H1 (cell line): ENCODE measurements around the gene TRMT6. TPM values are rescaled to one million over a fixed set of nuclear protein-coding genes. Genes with fewer than 3 reads are reported as not detected.

Source experiments
- CTCF ChIA-PET: fragments of 300-600 bp; sonication (Branson Sonifier 250); formaldehyde crosslinking; loops from one replicate; lab custom pipeline; 2021; ENCODE audit not compliant: partially characterized antibody; lab: Charles Lee
- POLR2A ChIA-PET: fragments of 300-600 bp; sonication (Branson Sonifier 250); formaldehyde crosslinking; loops from one replicate; lab custom pipeline; 2021; ENCODE audit warnings: inconsistent platforms; ENCODE audit not compliant: partially characterized antibody; lab: Charles Lee
- DNase-seq, 2 experiments: peaks; one replicate each; pipeline versions ENCODE4 v3.0.0 to v3.0.0-alpha.2; 2010 to 2022; ENCODE audit warnings: low spot score in 2 of 2, low read depth in 1 of 2, mixed read lengths in 1 of 2
- FAIRE-seq: peaks from 2 replicates; lab custom pipeline; 2011; peaks lifted over from hg19 to GRCh38; lab: Jason Lieb, UNC
- H2AFZ ChIP-seq: 2 replicates; pipeline ENCODE4 v1.8.1; 2012; ENCODE audit warnings: low read length, inconsistent platforms
- H2AK5ac ChIP-seq: 2 replicates; pipeline ENCODE4 v1.6.1; 2013; ENCODE audit warnings: low read depth, low read length
- H2BK120ac ChIP-seq: replicated peaks from 2 replicates; pipeline ENCODE3; 2013; ENCODE audit warnings: low read depth, low read length, inconsistent platforms
- H2BK12ac ChIP-seq: 2 replicates; pipeline ENCODE4 v1.6.1; 2013; ENCODE audit warnings: low read depth, low read length
- H2BK15ac ChIP-seq: 2 replicates; pipeline ENCODE4 v1.6.1; 2013; ENCODE audit warnings: low read length
- H2BK20ac ChIP-seq: 2 replicates; pipeline ENCODE4 v1.6.1; 2013; ENCODE audit warnings: low read length
- H2BK5ac ChIP-seq: 2 replicates; pipeline ENCODE4 v1.6.1; 2013; ENCODE audit warnings: low read depth, low read length
- H3K14ac ChIP-seq: 2 replicates; pipeline ENCODE4 v1.6.1; 2013; ENCODE audit warnings: inconsistent platforms; ENCODE audit not compliant: insufficient read length
- H3K18ac ChIP-seq: 2 replicates; pipeline ENCODE4 v1.6.1; 2013; ENCODE audit warnings: low read length; ENCODE audit errors: extremely low read depth
- H3K23ac ChIP-seq: 2 replicates; pipeline ENCODE4 v1.6.1; 2013; ENCODE audit warnings: inconsistent platforms; ENCODE audit not compliant: insufficient read length
- H3K23me2 ChIP-seq: 2 replicates; pipeline ENCODE4 v1.6.1; 2013; ENCODE audit warnings: low read depth, low read length
- H3K27ac ChIP-seq: 2 replicates; pipeline ENCODE4 v1.6.1; 2011; ENCODE audit warnings: low read depth, low read length, inconsistent platforms
- H3K27me3 ChIP-seq, 4 experiments: replicated peaks in 1 of 4; 1 replicate in 1 of 4; 2 replicates in 3 of 4; pipeline versions ENCODE4 v1.6.1 to v1.8.1; 2011 to 2013; ENCODE audit warnings: low read length in 3 of 4, mild to moderate bottlenecking in 3 of 4, inconsistent platforms in 2 of 4, mixed read lengths in 2 of 4, moderate library complexity in 1 of 4; ENCODE audit not compliant: control insufficient read depth in 3 of 4, insufficient read depth in 3 of 4; ENCODE audit errors: extremely low read depth in 1 of 4
- H3K36me3 ChIP-seq, 4 experiments: 2 replicates each; pipeline versions ENCODE4 v1.6.1 to v1.8.1; 2011 to 2013; ENCODE audit warnings: mild to moderate bottlenecking in 4 of 4, low read length in 3 of 4, moderate library complexity in 2 of 4, control low read depth in 1 of 4, inconsistent platforms in 1 of 4; ENCODE audit not compliant: insufficient read depth in 4 of 4, control insufficient read depth in 2 of 4
- H3K4ac ChIP-seq: replicated peaks from 2 replicates; pipeline ENCODE3; 2013; ENCODE audit warnings: low read length, low read depth, mixed read lengths, inconsistent platforms; ENCODE audit not compliant: insufficient read length
- H3K4me1 ChIP-seq, 4 experiments: replicated peaks in 1 of 4; 1 replicate in 1 of 4; 2 replicates in 3 of 4; pipeline versions ENCODE4 v1.6.1 to v1.8.1; 2011 to 2013; ENCODE audit warnings: low read length in 3 of 4, inconsistent platforms in 2 of 4, mixed read lengths in 1 of 4; ENCODE audit not compliant: insufficient read depth in 4 of 4, control insufficient read depth in 3 of 4
- H3K4me2 ChIP-seq, 2 experiments: 2 replicates each; pipeline versions ENCODE4 v1.6.1 to v1.8.1; 2011 to 2013; ENCODE audit warnings: low read depth in 2 of 2, low read length in 2 of 2, control low read depth in 1 of 2, inconsistent platforms in 1 of 2, mild to moderate bottlenecking in 1 of 2; ENCODE audit not compliant: insufficient read depth in 1 of 2
- H3K4me3 ChIP-seq, 4 experiments: fragments of 200-600, 300-600 bp in 1 of 4; sonication (generic), shearing (Covaris generic), sonication (Bioruptor Twin) in 1 of 4; 2 replicates each; pipeline versions ENCODE4 v1.5.1 to v1.8.1; 2011 to 2016; ENCODE audit warnings: low read length in 4 of 4, low read depth in 3 of 4, control low read depth in 2 of 4, inconsistent platforms in 2 of 4, mild to moderate bottlenecking in 2 of 4, mixed read lengths in 1 of 4, moderate library complexity in 1 of 4; ENCODE audit not compliant: insufficient read depth in 2 of 4; ENCODE audit errors: extremely low read depth in 1 of 4
- H3K56ac ChIP-seq: replicated peaks from 2 replicates; pipeline ENCODE3; 2013; ENCODE audit warnings: low read depth, mild to moderate bottlenecking, mixed read lengths, low read length, inconsistent platforms; ENCODE audit not compliant: insufficient read length
- H3K79me1 ChIP-seq: 2 replicates; pipeline ENCODE4 v1.6.1; 2013; ENCODE audit warnings: low read depth, low read length, control low read depth
- H3K79me2 ChIP-seq, 2 experiments: 2 replicates each; pipeline versions ENCODE4 v1.6.1 to v1.8.1; 2012 to 2013; ENCODE audit warnings: low read length in 2 of 2, mild to moderate bottlenecking in 2 of 2, inconsistent platforms in 1 of 2; ENCODE audit not compliant: insufficient read depth in 2 of 2, control insufficient read depth in 1 of 2
- H3K9ac ChIP-seq, 4 experiments: replicated peaks in 1 of 4; 1 replicate in 1 of 4; 2 replicates in 3 of 4; pipeline versions ENCODE4 v1.6.1 to v1.8.1; 2011 to 2013; ENCODE audit warnings: low read depth in 3 of 4, low read length in 3 of 4, control low read depth in 2 of 4, mild to moderate bottlenecking in 2 of 4, moderate library complexity in 2 of 4, inconsistent platforms in 1 of 4; ENCODE audit errors: extremely low read depth in 1 of 4
- H3K9me3 ChIP-seq, 2 experiments: 2 replicates each; pipeline versions ENCODE4 v1.6.1 to v1.8.1; 2012 to 2013; ENCODE audit warnings: mild to moderate bottlenecking in 2 of 2, moderate library complexity in 2 of 2, control low read depth in 1 of 2, inconsistent platforms in 1 of 2, low read depth in 1 of 2, low read length in 1 of 2, mixed read lengths in 1 of 2; ENCODE audit not compliant: insufficient read depth in 2 of 2
- H4K20me1 ChIP-seq, 2 experiments: replicated peaks in 1 of 2; 2 replicates each; pipeline versions ENCODE3 to v1.8.1; 2011 to 2013; ENCODE audit warnings: inconsistent platforms in 2 of 2, low read length in 2 of 2, mild to moderate bottlenecking in 1 of 2; ENCODE audit not compliant: insufficient read depth in 2 of 2, control insufficient read depth in 1 of 2
- H4K5ac ChIP-seq: 2 replicates; pipeline ENCODE4 v1.6.1; 2013; ENCODE audit warnings: low read length, low read depth, mixed read lengths, inconsistent platforms; ENCODE audit not compliant: insufficient read length
- H4K8ac ChIP-seq: 2 replicates; pipeline ENCODE4 v1.8.0; 2013; ENCODE audit warnings: mild to moderate bottlenecking, moderate library complexity, low read length, inconsistent platforms; ENCODE audit not compliant: insufficient read depth; ENCODE audit errors: extremely low read depth
- H4K91ac ChIP-seq: replicated peaks from 2 replicates; pipeline ENCODE3; 2013; ENCODE audit warnings: low read length, mixed read lengths, inconsistent platforms; ENCODE audit not compliant: insufficient read length
- JUND ChIP-seq: IDR thresholded peaks from 2 replicates; pipeline ENCODE4 v1.6.1; 2011; ENCODE audit warnings: mild to moderate bottlenecking, improper control_type of control experiment, low read length
- ZNF274 ChIP-seq: IDR thresholded peaks from 2 replicates; pipeline ENCODE4 v1.7.0; 2012; ENCODE audit warnings: low read length, borderline replicate concordance; ENCODE audit errors: extremely low read depth
- WGBS, 2 experiments: shearing (Covaris generic) in 1 of 2; methylation state at CpG; one replicate each; pipeline versions ENCODE4 v1.1.6 to v1.1.7; 2013 to 2015; ENCODE audit warnings: low lambda C conversion rate in 2 of 2, mixed read lengths in 2 of 2, inconsistent platforms in 1 of 2, low coverage in 1 of 2, missing lambda C conversion rate in 1 of 2; ENCODE audit not compliant: insufficient replicate concordance in 2 of 2, insufficient coverage in 1 of 2, insufficient read length in 1 of 2; ENCODE audit errors: extremely low coverage in 1 of 2, missing lambda C conversion rate in 1 of 2; 5-methylcytosine and 5-hydroxymethylcytosine counted together
- polyA plus RNA-seq, 7 experiments: library from polyadenylated mRNA; depleted of rRNA in 3 of 7; stranded (reverse) in 5 of 7; unstranded in 2 of 7; fragments of >200 nt in 5 of 7; fragments of 200-250 nt in 2 of 7; gene quantifications; 1 replicate in 5 of 7; 2 replicates in 1 of 7; 4 replicates in 1 of 7; pipeline versions ENCODE4 v1.2.1 to v1.2.3, GENCODE V29; 2011 to 2013; ENCODE audit warnings: missing spikeins in 2 of 7, mixed read lengths in 2 of 7
- total RNA-seq: library from RNA; stranded (reverse); fragmentation: NEBNext Ultra II Directional; extraction: Animal tissue kit (Norgen Biotek cat#: 25700); gene quantifications from 2 replicates; pipeline ENCODE4 v1.2.1, GENCODE V29; 2021

The TRMT6 gene
- total and polyA plus RNA-seq, 2 of the 8 experiments (the other 6 are each of a cell fraction or from before 2014, with no cell fraction given): 6.9 to 23.3 TPM

GRCh38 chr20:5918856-5919625, 31.3 kb downstream of the TRMT6 start:
- CTCF ChIA-PET: interaction anchor here (0.5 to 2.4 kb wide), 5 partner anchors 9 to 390 kb away, joined by 3 to 8 read pairs (median 6); no protein-coding TSS in a partner anchor
- POLR2A ChIA-PET: interaction anchor here (1.0 kb wide), 1 partner anchor 16 kb away, joined by 3 read pairs; no protein-coding TSS in a partner anchor

More at GRCh38 chr20:5918856-5919625, 31.3 kb downstream of the TRMT6 start:
- H4K8ac ChIP-seq: no peak overlapping the region
- H4K5ac ChIP-seq: no peak overlapping the region
- 79% methylated on average over 3 of the region's 3 CpGs; no CpG with 5 or more reads in 1 of the 2 experiments for WGBS, 2 experiments
- no peak overlapping the region for H2BK120ac ChIP-seq
- no peak overlapping the region for H2BK15ac ChIP-seq
- no peaks in the 10 kb centered on the region for H3K36me3 ChIP-seq
- H3K9me3 ChIP-seq: no peaks in the 10 kb centered on the region
- H3K4me2 ChIP-seq: no peak overlapping the region
- H3K4me3 ChIP-seq: no peak overlapping the region
- no peak overlapping the region for H3K18ac ChIP-seq
- no peak overlapping the region for H3K56ac ChIP-seq
- DNase-seq (no peak), FAIRE-seq (no peak)
- H2BK20ac ChIP-seq: no peak overlapping the region
- H3K4ac ChIP-seq: no peak overlapping the region
- H3K27ac ChIP-seq: no peak overlapping the region
- no peaks in the 10 kb centered on the region for H3K27me3 ChIP-seq
- H3K14ac ChIP-seq: no peak overlapping the region
- no peak overlapping the region for H3K9ac ChIP-seq
- H4K20me1 ChIP-seq: no peaks in the 10 kb centered on the region
- TF ChIP-seq ZNF274: no peak
- peak; percentile 52; the same call in 1 of the 2 replicates for TF ChIP-seq JUND
- TF ChIP-seq, all 59 proteins: peak for 1
- no peak overlapping the region for H2AK5ac ChIP-seq
- H4K91ac ChIP-seq: no peak overlapping the region
- H2BK12ac ChIP-seq: peak overlapping the region; percentile 29; the same call in 1 of the 2 replicates
- no peak overlapping the region for H3K23ac ChIP-seq
- no peak overlapping the region for H2BK5ac ChIP-seq
- no peaks in the 10 kb centered on the region for H3K23me2 ChIP-seq
- no peaks in the 10 kb centered on the region for H3K79me1 ChIP-seq
- peak overlapping the region; percentile 92 for H2AFZ ChIP-seq
- no peaks in the 10 kb centered on the region for H3K79me2 ChIP-seq
- peaks cover 0 to 9% (median 0%) of the 10 kb centered on the region in 4 experiments; a peak in 1 of 7 replicates for H3K4me1 ChIP-seq
